ENCODE data around the gene MED29. TPM values are rescaled to one million over a fixed set of nuclear protein-coding genes. Genes with fewer than 3 reads are reported as not detected.
A peak's percentile ranks its signal among the peaks of the same experiment; 100 is the strongest.

Gene MED29
- total and polyA plus RNA-seq, 2 of the 4 experiments (the other 2 are of a cell fraction) = 17.6 to 28.8 TPM

GRCh38 chr19:39403331-39404312, 12.4 kb downstream of the MED29 start (continued):
- peak; percentile 95 for TF ChIP-seq MAZ (IDR thresholded peaks at IDR 0.05; ENCODE audit: borderline replicate concordance, low read depth, low read length)
- TF ChIP-seq ELK1 (IDR thresholded peaks at IDR 0.05; ENCODE audit: borderline replicate concordance, low read depth, low read length) = no peak
